B cell (primary cell): ENCODE data around the gene XPO5. TPM values are rescaled to one million over a fixed set of nuclear protein-coding genes. Genes with fewer than 3 reads are reported as not detected.

ENCODE experiments used
- ATAC-seq: fragments of 200-7000 bp; cut with Tn5 transposase; one replicate; pipeline ENCODE4 v1.10.0; 2021; ENCODE audit warnings: low read depth, mild to moderate bottlenecking, moderate number of reproducible peaks, moderate library complexity
- CTCF ChIA-PET: fragments of 350-600 bp; sonication (Branson Sonifier 250); formaldehyde crosslinking; loops from one replicate; lab custom pipeline; 2021; ENCODE audit warnings: antibody characterized with exemption, inconsistent platforms; lab: Charles Lee
- POLR2A ChIA-PET: fragments of 350-600 bp; sonication (Branson Sonifier 250); formaldehyde crosslinking; loops from one replicate; lab custom pipeline; 2021; ENCODE audit warnings: antibody characterized with exemption; lab: Charles Lee
- DNase-seq: peaks from one replicate; pipeline ENCODE4 v3.0.0; 2013
- H2AFZ ChIP-seq: 2 replicates; pipeline ENCODE4 v1.6.1; 2012; ENCODE audit warnings: mild to moderate bottlenecking, low read depth, low read length; ENCODE audit not compliant: insufficient read depth, poor library complexity, severe bottlenecking
- H3K27ac ChIP-seq, 2 donors: 1 replicate in 1 of 2; 2 replicates in 1 of 2; pipeline ENCODE4 v1.5.1; 2012 to 2013; ENCODE audit warnings: low read length in 2 of 2, mild to moderate bottlenecking in 2 of 2, moderate library complexity in 1 of 2
- H3K27me3 ChIP-seq, 4 experiments: fragments of 200-600 bp in 1 of 4; sonication (generic) in 1 of 4; replicated peaks in 1 of 4; 1 replicate in 2 of 4; 2 replicates in 2 of 4; pipeline versions ENCODE4 v1.6.1 to v1.7.0; 2013 to 2016; ENCODE audit warnings: low read length in 3 of 4, mild to moderate bottlenecking in 2 of 4, mixed read lengths in 1 of 4, moderate library complexity in 1 of 4; ENCODE audit not compliant: insufficient read depth in 4 of 4, control insufficient read depth in 3 of 4; ENCODE audit errors: control extremely low read depth in 1 of 4
- H3K36me3 ChIP-seq, 2 experiments: replicated peaks in 1 of 2; 1 replicate in 1 of 2; 2 replicates in 1 of 2; pipeline versions ENCODE4 v1.6.1 to v1.7.1; 2013; ENCODE audit warnings: low read length in 1 of 2; ENCODE audit not compliant: insufficient read depth in 2 of 2, control insufficient read depth in 1 of 2; ENCODE audit errors: control extremely low read depth in 1 of 2, extremely low read depth in 1 of 2
- H3K4me1 ChIP-seq, 2 donors: fragments of 200-600 bp in 1 of 2; sonication (generic) in 1 of 2; 1 replicate in 1 of 2; 2 replicates in 1 of 2; pipeline versions ENCODE4 v1.5.1 to v1.6.1; 2013 to 2017; ENCODE audit warnings: low read length in 2 of 2; ENCODE audit not compliant: control insufficient read depth in 2 of 2, insufficient read depth in 2 of 2
- H3K4me2 ChIP-seq: replicated peaks from 2 replicates; pipeline ENCODE3; 2012; ENCODE audit warnings: mild to moderate bottlenecking, low read depth, low read length; ENCODE audit not compliant: poor library complexity, severe bottlenecking
- H3K4me3 ChIP-seq, 5 experiments: fragments of 200-600 bp in 1 of 5; sonication (generic) in 1 of 5; 1 replicate in 3 of 5; 2 replicates in 2 of 5; pipeline versions ENCODE4 v1.5.1 to v1.7.0; 2011 to 2016; ENCODE audit warnings: low read length in 4 of 5, mild to moderate bottlenecking in 4 of 5, low read depth in 2 of 5, control low read depth in 1 of 5, moderate library complexity in 1 of 5; ENCODE audit not compliant: insufficient read depth in 1 of 5; ENCODE audit errors: control extremely low read depth in 1 of 5, extremely low read depth in 1 of 5
- H3K79me2 ChIP-seq: fragments of 200-600 bp; sonication (generic); one replicate; pipeline ENCODE4 v1.6.0; 2016; ENCODE audit warnings: low read length; ENCODE audit not compliant: control insufficient read depth, insufficient read depth
- H3K9ac ChIP-seq: fragments of 200-600 bp; sonication (generic); 2 replicates; pipeline ENCODE4 v1.6.1; 2017; ENCODE audit warnings: mild to moderate bottlenecking, low read length, moderate library complexity
- H3K9me3 ChIP-seq, 3 donors: one replicate each; pipeline versions ENCODE4 v1.6.1 to v1.7.1; 2013; ENCODE audit warnings: low read length in 2 of 3; ENCODE audit not compliant: control insufficient read depth in 2 of 3, insufficient read depth in 1 of 3; ENCODE audit errors: control extremely low read depth in 1 of 3
- H4K20me1 ChIP-seq: 2 replicates; pipeline ENCODE4 v1.6.0; 2012; ENCODE audit warnings: mild to moderate bottlenecking, low read length; ENCODE audit not compliant: insufficient read depth, control insufficient read depth, poor library complexity, severe bottlenecking
- H3K27ac Mint-ChIP-seq: one replicate; pipeline ENCODE4 v1.8.0; 2021; ENCODE audit warnings: mixed read lengths
- H3K27me3 Mint-ChIP-seq: one replicate; pipeline ENCODE4 v1.8.0; 2021; ENCODE audit warnings: mixed read lengths
- H3K4me1 Mint-ChIP-seq: one replicate; pipeline ENCODE4 v1.8.0; 2021; ENCODE audit warnings: mixed read lengths
- H3K4me3 Mint-ChIP-seq: one replicate; pipeline ENCODE4 v1.8.0; 2021; ENCODE audit warnings: mixed read lengths
- H3K9me3 Mint-ChIP-seq: one replicate; pipeline ENCODE4 v1.8.0; 2022; ENCODE audit warnings: mixed read lengths; ENCODE audit not compliant: insufficient read depth
- EZH2 ChIP-seq: IDR thresholded peaks from 2 replicates; pipeline ENCODE4 v1.6.1; 2012; ENCODE audit warnings: borderline replicate concordance, low read depth, mild to moderate bottlenecking, moderate library complexity, low read length; ENCODE audit not compliant: insufficient read depth, poor library complexity, severe bottlenecking
- WGBS: methylation state at CpG from one replicate; pipeline ENCODE4 v1.1.5; 2013; ENCODE audit warnings: missing lambda C conversion rate; ENCODE audit not compliant: insufficient coverage; 5-methylcytosine and 5-hydroxymethylcytosine counted together
- intact Hi-C: fragments of 100-400 bp; cut with micrococcal nuclease; formaldehyde crosslinking; loops from one replicate; pipeline ENCODE4 v1.10.0; 2022
- polyA plus RNA-seq: library from polyadenylated mRNA; depleted of rRNA; stranded (reverse); fragments of >200 nt; gene quantifications from 2 replicates; pipeline ENCODE4 v1.2.3, GENCODE V29; 2012
- total RNA-seq, 2 donors: library from RNA; stranded (reverse); fragments of 120-200 nt in 1 of 2; gene quantifications; 1 replicate in 1 of 2; 2 replicates in 1 of 2; pipeline versions ENCODE4 v1.2.3 to v1.2.4, GENCODE V29; 2013 to 2022
- TF ChIP-seq, protein P1 (sequence below): fragments of 200-600 bp; IDR thresholded peaks from one replicate; pipeline ENCODE4 v1.8.0; 2022; ENCODE audit warnings: antibody characterized with exemption, mild to moderate bottlenecking

Gene XPO5
- total and polyA plus RNA-seq, 2 donors (not counting 1 experiment from before 2014, with no cell fraction given): 14.4 to 45.7 TPM

DNA sequence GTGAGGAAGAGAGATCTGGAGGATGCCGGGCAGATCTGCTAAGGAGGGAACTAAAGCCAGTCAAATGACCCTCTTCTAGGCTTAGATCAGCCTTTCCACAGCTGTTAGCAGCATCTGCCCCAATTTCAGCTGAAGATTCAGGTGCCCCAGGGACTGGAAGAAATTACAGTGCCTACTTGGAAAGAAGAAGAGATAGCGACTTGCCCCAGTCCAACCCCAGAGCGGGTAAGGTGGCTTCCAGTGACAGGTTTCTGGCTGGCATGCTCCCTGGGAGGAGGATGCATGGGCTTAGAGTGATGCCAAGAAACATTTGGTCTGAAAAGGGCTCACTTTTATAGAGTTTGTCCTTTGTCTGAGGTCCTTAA, 97.8 kb downstream of the XPO5 start:
- peak overlapping the region; percentile 79 to 97 for H3K27ac ChIP-seq

More for the DNA sequence above, 97.8 kb downstream of the XPO5 start:
- peaks cover 41% of the 10 kb centered on the region for H3K4me1 Mint-ChIP-seq
- ChIA-PET POLR2A (interaction anchor here (0.6 to 1.7 kb wide), 6 partner anchors 19 to 254 kb away, joined by 3 to 8 read pairs (median 6); partner anchors contain the start of gene LRRC73), CTCF (interaction anchor here (0.5 to 1.6 kb wide), 3 partner anchors 23 to 1969 kb away, joined by 3 to 7 read pairs (median 3); partner anchors contain the start of gene DLK2)
- H3K27me3 Mint-ChIP-seq: no peaks in the 10 kb centered on the region
- Histone ChIP-seq H2AFZ (peak overlapping the region; percentile 87), H3K4me2 (peak overlapping the region; percentile 80), H3K9ac (peak overlapping the region; percentile 95), H3K79me2 (peaks cover 73% of the 10 kb centered on the region), H3K4me1 (peaks cover 14 to 22% of the 10 kb centered on the region in 2 donors), H3K9me3 (no peaks in the 10 kb centered on the region), H4K20me1 (peaks cover 12% of the 10 kb centered on the region), H3K27me3 (no peaks in the 10 kb centered on the region), H3K4me3 (peak overlapping the region; percentile 51 to 81 (median 71)), H3K36me3 (no peaks in the 10 kb centered on the region)
- no peaks in the 10 kb centered on the region for H3K9me3 Mint-ChIP-seq
- H3K4me3 Mint-ChIP-seq: peak overlapping the region; percentile 96
- TF ChIP-seq EZH2: no peak
- TF ChIP-seq, protein P1, sequence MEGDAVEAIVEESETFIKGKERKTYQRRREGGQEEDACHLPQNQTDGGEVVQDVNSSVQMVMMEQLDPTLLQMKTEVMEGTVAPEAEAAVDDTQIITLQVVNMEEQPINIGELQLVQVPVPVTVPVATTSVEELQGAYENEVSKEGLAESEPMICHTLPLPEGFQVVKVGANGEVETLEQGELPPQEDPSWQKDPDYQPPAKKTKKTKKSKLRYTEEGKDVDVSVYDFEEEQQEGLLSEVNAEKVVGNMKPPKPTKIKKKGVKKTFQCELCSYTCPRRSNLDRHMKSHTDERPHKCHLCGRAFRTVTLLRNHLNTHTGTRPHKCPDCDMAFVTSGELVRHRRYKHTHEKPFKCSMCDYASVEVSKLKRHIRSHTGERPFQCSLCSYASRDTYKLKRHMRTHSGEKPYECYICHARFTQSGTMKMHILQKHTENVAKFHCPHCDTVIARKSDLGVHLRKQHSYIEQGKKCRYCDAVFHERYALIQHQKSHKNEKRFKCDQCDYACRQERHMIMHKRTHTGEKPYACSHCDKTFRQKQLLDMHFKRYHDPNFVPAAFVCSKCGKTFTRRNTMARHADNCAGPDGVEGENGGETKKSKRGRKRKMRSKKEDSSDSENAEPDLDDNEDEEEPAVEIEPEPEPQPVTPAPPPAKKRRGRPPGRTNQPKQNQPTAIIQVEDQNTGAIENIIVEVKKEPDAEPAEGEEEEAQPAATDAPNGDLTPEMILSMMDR: no peak
- peak overlapping the region; percentile 98 for H3K27ac Mint-ChIP-seq
- intact Hi-C loops: no loop called here
- DNase-seq (no peak), ATAC-seq (no peak)
- WGBS: 46% methylated on average over 2 of the region's 3 CpGs
